Dedifferentiated amniotic fluid mesenchymal stem cell (primary cell): ENCODE results near the gene MMP2.
A peak's percentile ranks its signal among the peaks of the same experiment; 100 is the strongest.

Experiments used
- DNase-seq: peaks from one replicate; pipeline ENCODE4 v3.0.0-alpha.2; 2016; ENCODE audit errors: extremely low spot score

Gene MMP2

DNA sequence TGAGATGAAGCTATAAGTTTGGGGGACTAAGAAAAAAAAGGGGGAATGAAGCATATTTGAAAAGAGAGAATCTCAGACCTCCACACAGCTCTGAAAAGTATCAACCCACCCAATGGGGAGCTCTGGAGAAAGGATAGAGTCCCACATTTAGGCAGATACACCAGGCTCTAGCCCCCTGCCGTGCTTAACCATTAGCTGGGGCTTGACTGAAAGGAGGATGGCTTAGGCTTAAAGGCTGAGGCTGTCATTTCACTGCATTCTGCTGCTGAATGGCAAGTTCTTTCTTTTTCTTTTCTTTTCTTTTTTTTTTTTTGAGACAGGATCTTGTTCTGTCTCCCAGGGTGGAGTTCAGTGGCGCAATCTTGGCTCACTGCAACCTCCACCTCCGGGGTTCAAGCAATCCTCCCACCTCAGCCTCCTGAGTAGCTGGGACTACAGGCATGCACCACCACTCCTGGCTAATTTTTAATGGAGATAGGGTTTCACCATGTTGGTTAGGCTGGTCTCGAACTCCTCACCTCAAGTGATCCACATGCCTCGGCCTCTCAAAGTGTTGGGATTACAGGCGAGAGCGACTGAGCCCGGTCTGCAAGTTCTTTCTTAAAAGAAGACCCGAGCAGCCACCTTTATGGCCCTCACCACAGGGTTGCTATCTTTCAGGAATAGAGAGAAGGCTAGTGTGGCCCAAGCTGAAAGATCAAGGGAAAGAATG lies 9.0 kb upstream of the MMP2 start:
- no peak for DNase-seq

GRCh38 chr16:55470533-55471371 lies 8.2 kb upstream of the MMP2 start:
- no peak for DNase-seq

DNA sequence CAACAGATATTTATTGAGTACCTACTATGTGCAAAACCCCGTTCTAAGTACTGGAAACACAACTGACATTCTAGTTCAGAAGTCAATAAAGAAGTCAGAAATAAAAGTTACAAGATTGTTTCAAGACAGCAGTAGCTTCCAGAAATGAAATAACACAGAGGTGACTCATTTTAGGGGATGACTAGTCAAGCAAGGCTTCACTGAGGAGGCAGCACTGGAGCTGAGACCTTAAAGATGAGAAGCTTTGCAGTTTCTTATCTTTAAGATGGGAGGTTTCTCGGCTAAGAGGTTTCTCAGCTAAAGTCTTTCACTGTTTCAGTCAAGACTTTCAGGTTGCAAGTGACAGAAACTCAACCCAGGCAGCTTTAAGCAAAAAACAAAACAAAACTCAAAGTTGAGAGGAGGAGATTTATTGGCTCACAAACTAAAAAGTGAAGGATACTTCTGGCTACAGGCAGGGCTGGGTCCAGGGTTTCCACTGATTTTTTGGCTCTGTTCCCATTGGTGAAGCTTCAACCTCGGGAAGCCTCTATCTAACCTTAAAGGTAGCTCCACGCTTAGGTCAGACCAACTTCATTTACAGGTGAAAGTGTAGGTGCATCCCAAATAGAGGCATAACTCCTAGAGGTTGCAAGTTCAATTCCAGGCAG lies 7.4 kb upstream of the MMP2 start:
- DNase-seq, result peak; percentile 68

DNA sequence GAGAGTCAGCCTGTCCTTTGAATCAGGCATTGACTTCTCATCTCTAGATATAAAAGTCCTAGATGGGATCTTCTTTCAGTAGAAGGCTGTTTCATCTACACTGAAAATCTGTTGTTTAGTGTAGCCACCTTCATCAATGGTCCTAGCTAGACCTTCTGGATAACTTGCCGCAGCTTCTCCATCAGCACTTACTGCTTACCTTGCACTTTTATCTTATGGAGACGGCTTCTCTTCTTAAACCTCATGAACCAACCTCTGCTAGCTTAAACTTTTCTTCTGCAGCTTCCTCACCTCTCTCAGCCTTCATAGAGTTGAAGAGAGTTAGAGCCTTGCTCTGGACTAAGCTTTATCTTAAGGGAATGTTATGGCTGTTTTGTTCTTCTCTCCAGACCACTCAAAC lies 5.4 kb upstream of the MMP2 start:
- DNase-seq, result no peak

DNA sequence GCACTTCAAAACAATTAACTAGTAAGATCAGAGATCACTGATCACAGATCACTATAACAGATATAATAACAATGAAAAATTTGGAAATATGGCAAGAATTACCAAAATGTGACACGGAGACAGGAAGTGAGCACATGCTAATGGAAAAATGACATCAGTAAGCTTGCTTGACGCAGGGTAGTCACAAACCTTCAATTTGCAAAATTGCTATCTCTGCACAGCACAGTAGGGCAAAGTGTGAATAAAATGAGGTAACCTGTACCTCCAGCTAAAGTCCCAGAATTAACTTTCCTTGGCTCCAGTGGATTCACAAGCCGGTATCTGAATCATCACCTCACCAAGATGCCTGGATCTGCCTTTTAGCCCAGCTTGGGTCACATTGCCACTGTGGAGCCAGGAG lies 4.2 kb upstream of the MMP2 start:
- DNase-seq, result no peak

DNA sequence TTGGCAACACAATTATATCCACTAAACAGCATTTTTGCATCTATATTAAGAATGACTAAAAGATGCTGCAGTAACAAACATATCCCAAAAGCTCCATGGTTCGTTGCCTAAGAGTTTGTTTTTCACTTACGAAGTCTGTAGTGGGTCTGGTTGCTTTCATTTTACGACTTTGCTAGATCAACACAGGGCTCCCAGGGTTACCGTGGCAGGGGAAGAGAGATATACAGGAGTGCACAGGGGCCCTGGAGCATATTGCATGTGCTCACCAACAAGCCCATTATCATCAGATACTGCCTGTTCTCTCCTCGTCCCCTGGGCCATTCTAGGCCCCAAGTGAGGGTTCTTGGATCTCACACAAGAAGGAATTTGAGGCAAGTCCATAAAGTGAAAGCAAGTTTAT lies 3.1 kb upstream of the MMP2 start:
- no peak for DNase-seq

DNA sequence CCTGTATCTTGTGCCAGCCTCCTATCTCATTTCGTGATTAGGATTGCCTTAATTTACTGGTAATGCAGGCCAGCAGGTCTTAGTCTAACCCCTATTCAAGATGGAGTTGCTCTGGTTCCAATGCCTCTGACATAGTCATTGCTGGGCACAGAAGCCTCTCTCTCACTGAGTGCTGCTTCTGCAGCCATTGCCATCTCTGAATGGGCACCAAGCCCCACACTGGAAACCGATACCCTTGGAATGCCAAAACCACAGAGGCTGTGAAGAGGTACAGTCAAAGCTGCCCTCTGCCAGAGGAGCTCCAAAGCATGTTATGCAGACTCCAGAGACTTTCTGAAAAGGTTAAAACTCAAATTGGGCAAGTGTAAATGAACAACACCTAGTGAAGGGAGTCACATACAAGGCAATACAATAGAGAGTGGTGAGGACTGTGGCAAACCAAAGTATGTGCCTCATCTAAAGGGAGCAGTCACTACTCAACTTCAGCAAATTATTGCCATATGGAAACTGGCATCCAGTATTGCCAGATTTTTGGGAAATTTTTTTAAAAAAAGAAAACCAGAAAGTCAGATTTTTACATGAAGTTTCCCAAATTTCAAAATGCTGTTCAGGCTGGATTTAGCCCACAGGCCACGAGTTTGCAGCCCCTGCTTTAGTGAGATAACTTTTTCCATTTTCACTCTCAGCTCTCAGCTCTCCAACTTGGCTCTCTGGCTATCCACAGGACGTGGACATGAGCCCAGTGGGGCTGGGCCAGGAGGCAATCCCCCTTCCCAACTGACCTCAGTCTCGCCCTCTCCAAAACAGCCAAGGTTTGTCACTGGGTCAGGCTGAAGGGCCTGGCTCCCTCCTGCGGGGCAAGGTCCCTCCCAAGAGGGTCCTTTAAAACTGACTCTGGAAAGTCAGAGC lies 2.1 kb upstream of the MMP2 start:
- DNase-seq, result no peak

GRCh38 chr16:55477736-55478135 lies 1.3 kb upstream of the MMP2 start:
- DNase-seq, result no peak

- no peak for DNase-seq
Measured at GRCh38 chr16:55479430-55480140, 587 bp downstream of the MMP2 start.

DNA sequence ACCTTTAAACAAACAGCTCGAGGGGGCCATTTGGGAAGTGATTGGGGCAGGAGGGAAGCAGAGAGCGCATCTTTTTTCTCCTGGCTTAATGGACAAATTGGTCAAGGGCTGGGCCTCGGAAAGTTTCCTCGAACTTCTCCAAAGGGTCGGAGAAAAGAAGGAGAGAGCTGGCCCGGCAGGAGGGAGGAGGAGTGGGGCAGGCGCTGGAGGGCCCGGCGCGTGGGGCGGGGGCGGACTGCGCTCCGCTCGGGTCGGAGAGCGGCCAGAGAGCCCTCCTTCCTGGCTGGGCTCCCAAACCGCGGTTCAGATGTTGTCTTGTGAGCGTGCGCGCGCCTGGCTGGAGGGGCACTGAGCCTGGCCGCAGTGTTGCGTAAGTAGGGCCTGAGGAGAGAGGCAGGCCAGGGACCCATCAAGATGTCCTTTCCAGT lies 1.2 kb downstream of the MMP2 start:
- DNase-seq, result peak; percentile 89

DNA sequence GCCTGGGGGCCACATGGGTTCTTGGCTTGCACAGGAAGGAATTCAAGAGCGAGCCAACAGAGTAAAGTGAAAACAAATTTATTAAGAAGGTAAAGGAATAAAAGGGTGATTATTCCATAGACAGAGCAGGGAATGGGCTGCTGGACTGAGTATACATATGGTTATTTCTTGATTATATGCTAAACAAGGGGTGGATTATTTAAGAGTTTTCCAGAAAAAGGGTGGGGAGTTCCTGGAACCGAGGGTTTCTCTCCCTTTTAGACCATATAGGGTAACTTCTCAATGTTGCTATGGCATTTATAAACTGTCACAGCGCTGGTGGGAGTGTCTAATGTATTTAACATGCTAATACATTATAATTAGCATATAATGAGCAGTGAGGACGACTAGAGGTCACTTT lies 2.0 kb downstream of the MMP2 start:
- no peak for DNase-seq

DNA sequence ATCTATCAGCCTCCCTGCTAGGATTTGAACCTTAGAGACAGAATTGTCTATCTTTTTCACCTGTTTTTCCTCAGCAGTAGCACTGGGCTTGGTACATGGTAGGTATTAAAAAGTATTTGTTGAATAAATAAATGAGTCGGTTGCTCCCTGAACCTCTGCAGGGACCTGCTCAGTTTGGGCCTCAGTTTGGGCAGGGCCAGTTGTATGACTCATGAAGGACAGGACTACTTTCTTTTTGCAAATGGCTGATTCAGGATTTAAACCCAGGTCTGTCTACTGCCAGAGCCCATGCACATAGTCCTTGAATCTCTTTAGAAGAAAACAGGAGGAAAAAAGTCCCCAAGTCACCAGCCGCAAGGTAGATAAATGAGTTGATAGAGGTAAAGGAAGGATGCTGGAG lies 3.1 kb downstream of the MMP2 start:
- DNase-seq, result no peak

GRCh38 chr16:55487048-55487803 lies 8.2 kb downstream of the MMP2 start:
- DNase-seq, result peak; percentile 86

DNA sequence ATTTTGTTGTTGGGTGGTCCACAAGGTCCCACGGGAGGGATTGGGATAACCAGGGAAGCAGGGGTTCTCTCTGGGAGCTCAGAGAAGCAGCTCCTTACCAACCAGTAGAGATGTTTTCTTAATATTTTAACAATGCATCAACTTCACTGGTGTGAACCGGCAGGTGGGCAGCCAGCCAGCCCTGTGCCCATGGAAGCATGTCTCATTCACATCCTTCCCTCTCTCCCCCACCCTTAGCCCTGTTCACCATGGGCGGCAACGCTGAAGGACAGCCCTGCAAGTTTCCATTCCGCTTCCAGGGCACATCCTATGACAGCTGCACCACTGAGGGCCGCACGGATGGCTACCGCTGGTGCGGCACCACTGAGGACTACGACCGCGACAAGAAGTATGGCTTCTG lies 9.3 kb downstream of the MMP2 start:
- no peak for DNase-seq

DNA sequence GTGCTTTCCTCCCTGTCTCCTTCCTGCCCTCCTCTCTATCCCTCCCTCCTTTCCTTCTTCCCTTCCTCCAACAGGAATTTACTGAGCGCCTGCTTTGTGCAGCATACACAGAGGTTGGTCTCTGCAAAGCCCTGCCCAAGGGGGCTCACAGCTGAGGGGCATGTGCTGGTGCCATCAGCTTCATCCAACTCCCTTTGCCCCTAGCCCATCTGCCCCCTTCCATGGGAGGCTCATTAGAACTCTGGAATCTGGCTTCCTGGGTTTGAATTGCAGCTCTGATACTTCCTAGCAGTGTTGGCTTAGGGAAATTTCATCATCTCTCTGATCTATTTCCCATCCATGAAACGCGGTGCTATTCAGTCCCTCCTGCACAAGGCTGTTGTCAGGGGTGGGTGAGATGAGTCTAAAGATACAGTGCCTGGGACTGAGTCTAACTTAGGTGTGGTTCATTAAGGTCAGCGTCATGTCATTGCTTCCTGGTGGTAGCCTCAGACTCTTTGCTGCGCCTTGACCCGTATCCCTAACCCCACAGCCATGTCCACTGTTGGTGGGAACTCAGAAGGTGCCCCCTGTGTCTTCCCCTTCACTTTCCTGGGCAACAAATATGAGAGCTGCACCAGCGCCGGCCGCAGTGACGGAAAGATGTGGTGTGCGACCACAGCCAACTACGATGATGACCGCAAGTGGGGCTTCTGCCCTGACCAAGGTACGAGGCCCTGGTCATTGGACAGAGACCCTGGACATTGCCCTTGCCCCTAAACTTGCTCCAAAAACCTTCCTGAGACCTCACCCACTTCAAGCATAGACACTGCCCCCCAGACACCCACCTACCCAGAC lies 10.3 kb downstream of the MMP2 start:
- no peak for DNase-seq

DNA sequence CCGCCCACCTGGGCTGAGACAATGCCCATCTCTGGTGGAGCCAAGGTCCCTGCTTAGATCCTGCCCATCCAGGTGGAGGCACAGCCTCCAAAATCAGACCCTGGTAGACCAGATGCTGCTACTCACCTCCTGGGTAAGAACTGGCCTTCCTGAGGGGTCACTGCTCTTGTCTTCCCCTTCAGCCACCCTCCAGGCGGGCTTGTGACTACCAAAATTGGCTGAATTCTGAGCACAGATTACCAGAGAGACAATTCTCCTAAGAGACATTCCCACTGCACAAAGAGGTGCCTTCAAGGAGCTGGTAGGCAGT lies 10.9 kb downstream of the MMP2 start:
- no peak for DNase-seq

DNA sequence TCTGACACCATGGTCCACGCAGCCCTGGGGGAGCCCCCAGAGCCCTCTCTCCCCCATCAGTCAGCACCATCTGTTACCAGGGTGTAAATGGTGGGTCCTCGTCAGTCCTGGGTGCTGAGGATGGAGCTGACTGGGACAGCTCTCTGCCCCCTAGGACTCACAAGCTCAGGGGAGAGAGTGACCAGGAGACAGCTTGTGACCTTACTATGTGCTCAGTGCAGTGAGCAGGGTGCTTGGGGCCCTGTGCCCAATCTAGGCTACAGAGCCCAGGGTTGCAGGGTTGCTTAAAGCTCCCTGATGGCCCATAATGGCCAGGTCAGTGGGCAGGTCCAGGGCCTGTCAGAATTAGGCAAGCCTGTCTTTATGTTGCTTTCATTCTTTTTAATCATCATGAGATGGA lies 11.3 kb downstream of the MMP2 start:
- no peak for DNase-seq

GRCh38 chr16:55491691-55492090 lies 12.7 kb downstream of the MMP2 start:
- DNase-seq, result no peak

GRCh38 chr16:55492756-55493380 lies 13.9 kb downstream of the MMP2 start:
- no peak for DNase-seq
